Omental fat pad (tissue), 4 donors: ENCODE data around the gene CPT1A. TPM values are rescaled to one million over a fixed set of nuclear protein-coding genes. Genes with fewer than 3 reads are reported as not detected.

Source experiments
- ATAC-seq: fragments of 150-250 bp; one replicate; pipeline ENCODE4 v1.9.1; 2016; ENCODE audit warnings: mild to moderate bottlenecking, moderate library complexity; ENCODE audit not compliant: low FRiP score
- DNase-seq: peaks from one replicate; pipeline ENCODE4 v3.0.0-alpha.2; 2019; ENCODE audit warnings: low spot score
- CTCF ChIP-seq, 3 donors: fragments of 450-650 bp; IDR thresholded peaks; one replicate each; pipeline ENCODE4 v1.5.1; 2016 to 2017; ENCODE audit warnings: antibody characterized with exemption in 3 of 3, mild to moderate bottlenecking in 3 of 3, moderate library complexity in 2 of 3
- total RNA-seq, 4 donors: library from RNA; depleted of rRNA; stranded (reverse); fragments of >200 nt; gene quantifications; one replicate each; pipeline ENCODE4 v1.1.0, GENCODE V29; 2016

The CPT1A gene
- total RNA-seq, 4 donors from 2014 or later: 36.1 to 54.9 (median 48.2) TPM

GRCh38 chr11:68767672-68768071 lies 74.0 kb downstream of the CPT1A start:
- ATAC-seq (no peak), DNase-seq (no peak)
- TF ChIP-seq CTCF (IDR thresholded peaks at IDR 0.05): no peak

GRCh38 chr11:68766786-68767185 lies 74.9 kb downstream of the CPT1A start:
- DNase-seq (no peak), ATAC-seq (no peak)
- TF ChIP-seq CTCF (IDR thresholded peaks at IDR 0.05): no peak

- no peak for TF ChIP-seq CTCF (IDR thresholded peaks at IDR 0.05)
- ATAC-seq (no peak), DNase-seq (no peak)
These were observed 77.0 kb downstream of the CPT1A start for GRCh38 chr11:68764746-68765145.

GRCh38 chr11:68763926-68764657 lies 77.6 kb downstream of the CPT1A start:
- DNase-seq (no peak), ATAC-seq (no peak)
- TF ChIP-seq CTCF (IDR thresholded peaks at IDR 0.05): no peak

- no peak for TF ChIP-seq CTCF (IDR thresholded peaks at IDR 0.05)
- DNase-seq (no peak), ATAC-seq (no peak)
These were observed 78.5 kb downstream of the CPT1A start for GRCh38 chr11:68763181-68763721.

- ATAC-seq (no peak), DNase-seq (no peak)
- no peak for TF ChIP-seq CTCF (IDR thresholded peaks at IDR 0.05)
These were observed 79.2 kb downstream of the CPT1A start for GRCh38 chr11:68762481-68762880.

GRCh38 chr11:68761801-68762200 lies 79.9 kb downstream of the CPT1A start:
- ATAC-seq: no peak
- no peak for TF ChIP-seq CTCF (IDR thresholded peaks at IDR 0.05)
- no peak for DNase-seq
